Colonic mucosa (tissue), 4 donors: ENCODE measurements around the gene AP1S3. TPM values are rescaled to one million over a fixed set of nuclear protein-coding genes. Genes with fewer than 3 reads are reported as not detected.

Source experiments
- DNase-seq: peaks from one replicate; pipeline ENCODE4 v3.0.0-alpha.2; 2020
- H3K27ac ChIP-seq: fragments of 200-600 bp; one replicate; pipeline ENCODE4 v1.8.0; 2021
- H3K27me3 ChIP-seq: fragments of 200-600 bp; one replicate; pipeline ENCODE4 v1.8.0; 2021
- H3K36me3 ChIP-seq: fragments of 200-600 bp; one replicate; pipeline ENCODE4 v1.8.0; 2021
- H3K4me1 ChIP-seq: fragments of 200-600 bp; one replicate; pipeline ENCODE4 v1.8.0; 2021; ENCODE audit warnings: mild to moderate bottlenecking
- H3K4me3 ChIP-seq: fragments of 200-600 bp; one replicate; pipeline ENCODE4 v1.8.0; 2021
- H3K9ac ChIP-seq, 2 donors: one replicate each; pipeline ENCODE4 v1.7.0; 2013; ENCODE audit warnings: control low read depth in 2 of 2, low read depth in 2 of 2, low read length in 2 of 2
- H3K9me3 ChIP-seq: fragments of 200-600 bp; one replicate; pipeline ENCODE4 v1.8.0; 2021
- CTCF ChIP-seq: fragments of 200-600 bp; IDR thresholded peaks from one replicate; pipeline ENCODE4 v1.8.0; 2022; ENCODE audit warnings: antibody characterized with exemption, mild to moderate bottlenecking
- intact Hi-C: fragments of 100-400 bp; cut with DNase I; formaldehyde crosslinking; loops from one replicate; pipeline ENCODE4 v1.14.1; 2022
- total RNA-seq, 2 donors: library from RNA; stranded (reverse); fragmentation: NEBNext Ultra II Directional in 1 of 2; extraction: Animal tissue kit (Norgen Biotek cat#: 25700) in 1 of 2; gene quantifications; one replicate each; pipeline ENCODE4 v1.2.1, GENCODE V29; 2021
- donor health status: healthy.
- donor health status: DM: no; HTN: no; CAD: no.
- donor health status: DM: no; HTN: no; CAD: no.

The AP1S3 gene
- total RNA-seq, 2 donors from 2014 or later: 8.8 to 12.0 TPM

DNA sequence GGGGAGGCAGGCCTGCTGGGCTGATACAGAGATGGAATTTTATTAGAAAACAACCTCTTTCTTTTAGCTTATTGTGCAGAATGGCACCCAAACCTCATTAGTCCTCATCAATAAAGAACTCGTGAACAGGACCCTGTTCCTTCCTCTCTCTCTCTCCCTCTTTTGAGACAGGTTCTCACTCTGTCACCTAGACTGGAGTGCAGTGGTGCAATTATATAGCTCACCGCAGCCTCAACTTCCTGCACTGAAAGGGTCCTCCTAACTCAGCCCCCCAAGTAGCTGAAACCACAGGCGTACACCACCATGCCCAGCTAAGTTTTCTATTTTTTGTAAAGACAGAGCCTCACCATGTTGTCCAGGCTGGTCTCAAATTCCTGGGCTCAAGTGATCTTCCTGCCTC lies 21.7 kb upstream of the AP1S3 start:
- no peak for DNase-seq
- no peaks in the 10 kb centered on the region for H3K27me3 ChIP-seq
- peaks cover 3% of the 10 kb centered on the region for H3K4me1 ChIP-seq
- no peaks in the 10 kb centered on the region for H3K9me3 ChIP-seq
- no peak overlapping the region for H3K4me3 ChIP-seq
- no peak overlapping the region for H3K9ac ChIP-seq
- intact Hi-C loops: no loop called here
- H3K27ac ChIP-seq: no peak overlapping the region
- no peaks in the 10 kb centered on the region for H3K36me3 ChIP-seq
- TF ChIP-seq CTCF: no peak

DNA sequence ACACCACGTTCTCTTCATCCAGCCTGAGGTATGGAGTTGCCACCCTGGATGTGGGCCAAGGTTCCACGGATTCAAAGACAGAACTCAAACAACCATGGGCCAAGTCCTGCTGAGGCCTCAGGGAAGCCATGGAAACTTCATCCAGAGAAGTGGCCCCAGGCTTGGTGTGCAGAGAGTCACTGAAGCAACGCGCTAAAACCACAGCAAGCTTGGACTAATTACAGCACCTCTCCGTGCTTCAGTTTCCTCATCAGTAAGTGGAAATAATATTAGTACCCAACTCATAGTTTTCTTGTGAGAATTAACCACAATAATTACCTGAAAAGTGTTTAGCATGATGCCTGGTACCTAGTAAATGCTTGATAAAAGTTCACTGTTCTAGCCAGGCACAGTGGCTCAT lies 19.2 kb upstream of the AP1S3 start:
- no peak overlapping the region for H3K9ac ChIP-seq
- H3K9me3 ChIP-seq: no peaks in the 10 kb centered on the region
- intact Hi-C loops: no loop called here
- TF ChIP-seq CTCF: no peak
- no peaks in the 10 kb centered on the region for H3K36me3 ChIP-seq
- H3K4me1 ChIP-seq: peaks cover 3% of the 10 kb centered on the region
- no peak overlapping the region for H3K4me3 ChIP-seq
- no peak overlapping the region for H3K27ac ChIP-seq
- DNase-seq: no peak
- no peaks in the 10 kb centered on the region for H3K27me3 ChIP-seq

- TF ChIP-seq CTCF: no peak
- no peak for DNase-seq
- no peak overlapping the region for H3K9ac ChIP-seq
These were observed 18.6 kb upstream of the AP1S3 start for GRCh38 chr2:223856021-223856420.

DNA sequence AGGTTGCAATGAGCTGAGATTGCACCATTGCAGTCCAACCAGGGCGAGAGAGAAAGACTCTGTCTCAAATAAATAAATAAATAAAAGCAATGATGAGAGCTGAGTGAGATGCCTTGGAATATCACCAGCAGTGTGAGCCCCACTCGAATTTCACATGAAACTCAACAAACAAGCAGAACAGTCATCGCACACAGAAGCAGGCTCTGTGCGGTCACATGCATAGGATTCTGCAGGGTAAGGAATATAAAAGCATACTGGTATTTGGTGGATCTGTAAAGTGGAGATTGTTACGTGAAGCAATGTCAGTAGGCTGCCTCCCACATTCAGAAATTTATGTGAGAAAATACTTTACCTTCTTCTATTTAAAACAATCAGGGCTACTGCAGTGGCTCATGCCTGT lies 18.0 kb upstream of the AP1S3 start:
- Histone ChIP-seq H3K27me3 (no peaks in the 10 kb centered on the region), H3K27ac (no peak overlapping the region), H3K4me1 (no peaks in the 10 kb centered on the region), H3K9ac (no peak overlapping the region), H3K9me3 (no peaks in the 10 kb centered on the region), H3K4me3 (no peak overlapping the region), H3K36me3 (no peaks in the 10 kb centered on the region)
- DNase-seq: no peak
- TF ChIP-seq CTCF: no peak
- intact Hi-C loops: no loop called here

More at GRCh38 chr2:223856021-223856420, 18.6 kb upstream of the AP1S3 start:
- Histone ChIP-seq H3K27me3 (no peaks in the 10 kb centered on the region), H3K4me1 (peaks cover 3% of the 10 kb centered on the region), H3K27ac (no peak overlapping the region), H3K36me3 (no peaks in the 10 kb centered on the region), H3K9me3 (no peaks in the 10 kb centered on the region), H3K4me3 (no peak overlapping the region)
- intact Hi-C loops: no loop called here

DNA sequence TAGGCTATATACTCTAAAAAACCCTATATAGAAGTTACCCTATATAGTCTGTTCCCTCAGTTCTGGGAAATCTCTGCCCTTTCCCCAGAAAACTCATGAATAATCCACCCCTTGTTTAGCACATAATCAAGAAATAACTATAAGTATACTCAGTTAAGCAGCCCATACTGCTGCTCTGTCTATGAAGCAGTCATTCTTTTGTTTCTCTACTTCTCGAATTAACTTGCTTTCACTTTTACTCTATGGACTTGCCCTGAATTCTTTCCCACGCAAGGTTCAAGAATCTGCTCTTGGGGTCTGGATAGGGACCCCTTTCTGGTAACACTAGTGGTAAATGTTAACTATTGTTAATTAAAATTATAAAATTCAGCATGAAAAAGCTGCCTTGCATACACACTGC lies 17.4 kb upstream of the AP1S3 start:
- DNase-seq: no peak
- no peak overlapping the region for H3K4me3 ChIP-seq
- H3K9me3 ChIP-seq: no peaks in the 10 kb centered on the region
- H3K27me3 ChIP-seq: no peaks in the 10 kb centered on the region
- intact Hi-C loops: no loop called here
- no peaks in the 10 kb centered on the region for H3K4me1 ChIP-seq
- no peak overlapping the region for H3K9ac ChIP-seq
- H3K27ac ChIP-seq: no peak overlapping the region
- no peaks in the 10 kb centered on the region for H3K36me3 ChIP-seq
- TF ChIP-seq CTCF: no peak

DNA sequence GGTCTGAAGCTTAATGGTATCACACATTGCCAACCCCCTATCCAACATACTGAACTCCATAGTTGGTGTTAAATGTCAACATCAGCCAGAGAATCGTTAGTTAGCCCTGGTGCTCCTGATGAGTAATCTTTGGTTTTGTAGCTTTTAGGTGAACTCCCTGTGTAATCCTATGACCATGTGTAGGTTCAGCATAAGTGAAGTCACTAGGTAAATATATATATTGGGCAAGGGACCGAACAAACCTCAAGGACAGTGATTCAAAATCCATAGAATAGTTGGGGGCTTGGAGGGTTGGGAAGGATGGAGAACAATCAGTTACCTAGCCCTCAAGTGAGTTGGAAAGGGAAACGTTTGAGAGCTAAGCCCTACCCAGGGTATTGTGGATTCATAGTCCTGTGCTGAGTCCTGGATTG lies 16.0 kb upstream of the AP1S3 start:
- H3K4me1 ChIP-seq: no peaks in the 10 kb centered on the region
- no peak for TF ChIP-seq CTCF
- no peaks in the 10 kb centered on the region for H3K36me3 ChIP-seq
- no peak overlapping the region for H3K4me3 ChIP-seq
- no peaks in the 10 kb centered on the region for H3K27me3 ChIP-seq
- no peak for DNase-seq
- H3K9ac ChIP-seq: no peak overlapping the region
- intact Hi-C loops: no loop called here
- H3K9me3 ChIP-seq: no peaks in the 10 kb centered on the region
- H3K27ac ChIP-seq: no peak overlapping the region
